Thoracic aorta (tissue), 2 donors: ENCODE data around the gene HSF4. TPM values are rescaled to one million over a fixed set of nuclear protein-coding genes. Genes with fewer than 3 reads are reported as not detected.

ENCODE experiments used
- ATAC-seq: fragments of 150-250 bp; one replicate; pipeline ENCODE4 v1.8.0; 2017; ENCODE audit warnings: low read depth; ENCODE audit not compliant: insufficient number of reproducible peaks, low FRiP score
- DNase-seq: peaks from one replicate; pipeline ENCODE4 v3.0.0-alpha.2; 2020; ENCODE audit warnings: low spot score
- H3K27ac ChIP-seq, 2 donors: fragments of 200-600 bp; sonication (generic); 1 replicate in 1 of 2; 2 replicates in 1 of 2; pipeline ENCODE4 v1.5.1; 2016; ENCODE audit warnings: mild to moderate bottlenecking in 2 of 2, moderate library complexity in 2 of 2
- H3K27me3 ChIP-seq: fragments of 200-600 bp; sonication (generic); replicated peaks from 2 replicates; pipeline ENCODE4 v1.6.0; 2016; ENCODE audit warnings: mild to moderate bottlenecking; ENCODE audit not compliant: insufficient read depth
- H3K36me3 ChIP-seq: fragments of 200-600 bp; sonication (generic); one replicate; pipeline ENCODE4 v1.5.1; 2016
- H3K4me1 ChIP-seq, 2 donors: fragments of 200-600 bp; sonication (generic); 1 replicate in 1 of 2; 2 replicates in 1 of 2; pipeline versions ENCODE4 v1.5.1 to v1.6.0; 2016; ENCODE audit warnings: low read depth in 2 of 2, mild to moderate bottlenecking in 1 of 2; ENCODE audit not compliant: control insufficient read depth in 1 of 2
- H3K4me3 ChIP-seq: fragments of 200-600 bp; sonication (generic); 2 replicates; pipeline ENCODE4 v1.5.1; 2016; ENCODE audit warnings: mild to moderate bottlenecking
- H3K9me3 ChIP-seq: fragments of 200-600 bp; sonication (generic); 2 replicates; pipeline ENCODE4 v1.5.1; 2016
- total RNA-seq, 2 donors: library from RNA; depleted of rRNA; stranded (reverse); fragments of >200 nt; gene quantifications; one replicate each; pipeline versions ENCODE4 v1.1.0 to v1.2.3, GENCODE V29; 2016
- TF ChIP-seq, protein P1 (sequence below): fragments of 200-600 bp; sonication (generic); IDR thresholded peaks from one replicate; pipeline ENCODE4 v1.5.1; 2019; ENCODE audit warnings: antibody characterized with exemption

The HSF4 gene
- total RNA-seq, 2 donors from 2014 or later = 44.1 to 87.5 TPM

DNA sequence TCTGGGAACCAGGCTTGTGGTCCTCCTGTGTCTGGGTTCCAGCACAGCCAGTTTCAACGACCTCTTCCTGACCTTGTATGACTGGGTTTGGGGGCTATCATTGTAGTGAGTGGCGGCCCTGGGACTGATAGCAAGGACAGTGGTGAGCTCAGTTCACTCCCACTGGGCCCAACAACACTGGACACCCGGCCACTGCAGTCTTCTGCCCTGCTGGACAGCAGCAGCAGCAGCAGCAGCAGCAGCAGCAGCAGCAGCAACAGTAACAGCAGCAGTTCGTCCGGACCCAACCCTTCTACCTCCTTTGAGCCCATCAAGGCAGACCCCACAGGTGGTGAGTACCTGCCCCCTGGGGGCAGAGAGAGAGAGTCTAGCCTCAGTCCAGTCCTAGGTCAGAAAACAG, 31.1 kb downstream of the HSF4 start:
- no peaks in the 10 kb centered on the region for H3K9me3 ChIP-seq
- no peak for ATAC-seq
- peaks cover 19 to 38% of the 10 kb centered on the region in 2 donors for H3K4me1 ChIP-seq
- H3K27me3 ChIP-seq = no peaks in the 10 kb centered on the region
- H3K4me3 ChIP-seq = no peak overlapping the region
- TF ChIP-seq, protein P1, sequence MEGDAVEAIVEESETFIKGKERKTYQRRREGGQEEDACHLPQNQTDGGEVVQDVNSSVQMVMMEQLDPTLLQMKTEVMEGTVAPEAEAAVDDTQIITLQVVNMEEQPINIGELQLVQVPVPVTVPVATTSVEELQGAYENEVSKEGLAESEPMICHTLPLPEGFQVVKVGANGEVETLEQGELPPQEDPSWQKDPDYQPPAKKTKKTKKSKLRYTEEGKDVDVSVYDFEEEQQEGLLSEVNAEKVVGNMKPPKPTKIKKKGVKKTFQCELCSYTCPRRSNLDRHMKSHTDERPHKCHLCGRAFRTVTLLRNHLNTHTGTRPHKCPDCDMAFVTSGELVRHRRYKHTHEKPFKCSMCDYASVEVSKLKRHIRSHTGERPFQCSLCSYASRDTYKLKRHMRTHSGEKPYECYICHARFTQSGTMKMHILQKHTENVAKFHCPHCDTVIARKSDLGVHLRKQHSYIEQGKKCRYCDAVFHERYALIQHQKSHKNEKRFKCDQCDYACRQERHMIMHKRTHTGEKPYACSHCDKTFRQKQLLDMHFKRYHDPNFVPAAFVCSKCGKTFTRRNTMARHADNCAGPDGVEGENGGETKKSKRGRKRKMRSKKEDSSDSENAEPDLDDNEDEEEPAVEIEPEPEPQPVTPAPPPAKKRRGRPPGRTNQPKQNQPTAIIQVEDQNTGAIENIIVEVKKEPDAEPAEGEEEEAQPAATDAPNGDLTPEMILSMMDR = no peak
- no peak overlapping the region for H3K27ac ChIP-seq
- peaks cover 37% of the 10 kb centered on the region for H3K36me3 ChIP-seq
- no peak for DNase-seq

DNA sequence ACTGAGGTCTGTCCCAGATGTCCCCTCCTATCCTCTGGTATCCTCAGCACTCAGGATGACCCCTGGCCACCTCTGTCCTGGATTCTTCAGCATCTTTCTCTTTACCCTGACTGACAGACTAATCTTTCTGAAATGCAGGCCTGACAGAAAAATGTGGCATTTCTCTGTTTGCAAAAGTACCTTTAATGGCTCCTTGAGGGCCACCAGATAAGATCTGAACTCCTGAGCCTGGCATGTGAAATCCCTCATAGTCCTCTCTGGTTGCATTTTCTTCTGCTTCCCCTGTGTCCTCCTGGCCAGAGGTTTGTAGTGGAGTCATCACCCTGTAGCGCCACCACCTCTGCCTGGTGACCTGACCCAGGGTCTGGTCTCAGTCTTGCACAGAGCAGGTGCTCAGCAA, 32.3 kb downstream of the HSF4 start:
- no peak for ATAC-seq
- Histone ChIP-seq H3K36me3 (peaks cover 42% of the 10 kb centered on the region), H3K9me3 (no peaks in the 10 kb centered on the region), H3K4me1 (peaks cover 15 to 33% of the 10 kb centered on the region in 2 donors), H3K27ac (no peak overlapping the region), H3K27me3 (no peaks in the 10 kb centered on the region), H3K4me3 (no peak overlapping the region)
- TF ChIP-seq, protein P1 = no peak
- DNase-seq = no peak

DNA sequence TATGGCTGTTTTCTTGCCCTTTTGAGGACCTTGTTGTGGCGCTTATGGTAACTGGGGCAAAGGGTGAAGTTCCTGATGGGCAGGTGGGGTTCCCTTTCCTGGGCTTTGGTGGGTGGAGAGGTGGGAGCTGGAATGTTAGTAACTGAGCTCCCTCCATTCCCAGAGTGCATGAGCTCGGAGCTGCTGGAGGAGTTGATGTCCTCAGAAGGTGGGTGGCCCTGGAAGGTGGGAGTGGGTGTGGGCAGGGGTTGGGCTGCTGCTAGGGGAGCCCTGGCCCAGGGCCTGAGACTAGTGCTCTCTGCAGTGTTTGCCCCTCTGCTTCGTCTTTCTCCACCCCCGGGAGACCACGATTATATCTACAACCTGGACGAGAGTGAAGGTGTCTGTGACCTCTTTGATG, 33.2 kb downstream of the HSF4 start:
- no peak for DNase-seq
- Histone ChIP-seq H3K9me3 (no peaks in the 10 kb centered on the region), H3K4me1 (peaks cover 12 to 28% of the 10 kb centered on the region in 2 donors), H3K36me3 (peaks cover 46% of the 10 kb centered on the region), H3K27me3 (no peaks in the 10 kb centered on the region), H3K27ac (no peak overlapping the region), H3K4me3 (no peak overlapping the region)
- TF ChIP-seq, protein P1 = no peak
- ATAC-seq = no peak

DNA sequence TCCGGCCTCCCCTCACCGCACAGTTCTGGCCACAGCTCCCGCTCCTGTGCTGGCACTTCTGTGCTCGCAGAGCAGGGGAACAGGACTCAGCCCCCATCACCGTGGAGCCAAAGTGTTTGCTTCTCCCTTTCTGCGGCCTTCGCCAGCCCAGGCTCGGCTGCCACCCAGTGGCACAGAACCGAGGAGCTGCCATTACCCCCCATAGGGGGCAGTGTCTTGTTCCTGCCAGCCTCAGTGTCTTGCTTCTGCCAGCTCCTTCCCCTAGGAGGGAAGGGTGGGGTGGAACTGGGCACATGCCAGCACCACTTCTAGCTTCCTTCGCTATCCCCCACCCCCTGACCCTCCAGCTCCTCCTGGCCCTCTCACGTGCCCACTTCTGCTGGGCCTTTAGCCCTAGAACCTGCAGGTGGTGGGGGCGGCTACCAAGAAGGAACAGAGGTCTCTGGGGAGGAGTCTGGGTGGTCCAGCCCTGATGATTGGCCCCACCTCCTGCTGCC, 33.7 kb downstream of the HSF4 start:
- ATAC-seq (no peak), DNase-seq (no peak)
- Histone ChIP-seq H3K4me1 (peaks cover 6 to 22% of the 10 kb centered on the region in 2 donors), H3K9me3 (no peaks in the 10 kb centered on the region), H3K27me3 (no peaks in the 10 kb centered on the region), H3K4me3 (no peak overlapping the region), H3K27ac (no peak overlapping the region), H3K36me3 (peaks cover 47% of the 10 kb centered on the region)
- TF ChIP-seq, protein P1 = peak; percentile 43

DNA sequence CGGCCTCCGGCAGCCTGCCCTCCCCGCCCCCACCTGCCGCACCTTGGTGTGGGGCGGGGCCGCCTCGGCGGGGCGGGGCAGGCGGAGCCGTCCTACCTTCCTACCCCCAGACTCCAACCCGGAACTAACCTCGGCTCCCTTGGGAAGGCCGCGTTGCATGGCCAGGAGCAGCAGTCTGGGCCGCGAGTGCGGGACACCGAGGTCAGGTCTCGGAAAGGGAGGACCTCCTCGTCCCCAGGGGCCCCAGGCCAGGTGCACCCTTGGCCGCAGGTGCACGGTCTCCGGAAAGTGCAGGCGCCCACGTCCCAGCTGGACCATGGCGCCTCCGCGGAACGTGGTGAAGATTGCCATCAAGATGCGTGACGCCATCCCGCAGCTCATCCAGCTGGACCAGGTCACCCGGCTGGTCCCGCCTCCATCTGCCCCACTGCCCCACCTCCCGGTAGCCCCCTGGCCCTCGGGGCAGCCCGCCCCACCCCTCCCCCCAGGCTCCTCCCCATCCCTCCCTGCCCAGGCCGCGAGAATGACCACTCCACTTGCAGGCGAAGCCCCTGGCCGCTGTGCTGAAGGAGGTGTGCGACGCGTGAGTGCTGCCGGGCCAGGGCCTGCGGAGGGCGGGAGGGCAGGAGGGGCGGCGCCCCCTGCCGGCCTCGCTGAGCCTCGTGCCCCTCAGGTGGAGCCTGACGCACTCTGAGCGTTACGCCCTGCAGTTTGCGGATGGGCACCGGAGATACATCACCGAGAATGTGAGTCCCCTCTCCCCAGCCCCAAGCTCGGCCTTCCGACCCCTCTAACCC, 34.7 kb downstream of the HSF4 start, which contains the start of gene ELMO3:
Gene ELMO3, plus strand, starts transcription at position 121 of the 797 bp plus-strand sequence. Its CDS starts 196 bp downstream, at position 317.
- peaks cover 50% of the 10 kb centered on the region for H3K36me3 ChIP-seq
- no peak for ATAC-seq
- H3K4me3 ChIP-seq = no peak within 1 kb of the TSS
- TF ChIP-seq, protein P1 = no peak
- H3K27me3 ChIP-seq = no peaks in the 10 kb centered on the region
- no peak for DNase-seq
- H3K27ac ChIP-seq = no peak within 1 kb of the TSS
- peaks cover 0 to 12% of the 10 kb centered on the region in 2 donors for H3K4me1 ChIP-seq
- no peaks in the 10 kb centered on the region for H3K9me3 ChIP-seq
